SH-SY5Y (cell line): ENCODE data around the gene ITPRID1.

Experiments used
- GATA2 ChIP-seq: IDR thresholded peaks from 2 replicates; pipeline ENCODE4 v1.6.1; 2011; ENCODE audit warnings: mild to moderate bottlenecking, low read depth, low read length
- GATA3 ChIP-seq: IDR thresholded peaks from 2 replicates; pipeline ENCODE4 v1.6.1; 2011; ENCODE audit warnings: low read depth, mild to moderate bottlenecking, low read length, moderate library complexity

- TF ChIP-seq GATA3 = no peak
- no peak for TF ChIP-seq GATA2
Measured at GRCh38 chr7:31692451-31692850, 178.6 kb downstream of the ITPRID1 start.
